ENCODE data around the gene KIF26B.

- TF ChIP-seq PPARA (CRISPR knock-in tag; IDR thresholded peaks at IDR 0.05; ENCODE audit: borderline replicate concordance) (no peak), ESRRG (CRISPR knock-in tag; IDR thresholded peaks at IDR 0.05) (no peak), ZNF70 (CRISPR knock-in tag; IDR thresholded peaks at IDR 0.05) (no peak), PATZ1 (CRISPR knock-in tag; IDR thresholded peaks at IDR 0.05; ENCODE audit: borderline replicate concordance) (no peak), ZC3H10 (CRISPR knock-in tag; IDR thresholded peaks at IDR 0.05) (no peak), CREB5 (CRISPR knock-in tag; IDR thresholded peaks at IDR 0.05; ENCODE audit: low read depth) (no peak), SNAI2 (CRISPR knock-in tag; IDR thresholded peaks at IDR 0.05) (no peak), RARB (CRISPR knock-in tag; IDR thresholded peaks at IDR 0.05) (no peak), TSHZ2 (CRISPR knock-in tag; IDR thresholded peaks at IDR 0.05) (no peak), BACH2 (CRISPR knock-in tag; IDR thresholded peaks at IDR 0.05; ENCODE audit: borderline replicate concordance) (no peak), ZFP30 (CRISPR knock-in tag; IDR thresholded peaks at IDR 0.05) (no peak)
Observed at GRCh38 chr1:245205864-245206263, 51.1 kb downstream of the KIF26B start.

All from SK-N-SH treated with all-trans-retinoic acid at 6 μM for 48 hours (cell line).